Hepatocyte (in vitro differentiated cells): ENCODE results near the gene AK5.

Source experiments
- EZH2 ChIP-seq: fragments of 200-600 bp; sonication (generic); IDR thresholded peaks from 2 replicates; pipeline ENCODE4 v1.6.1; 2016; ENCODE audit warnings: antibody characterized with exemption, mild to moderate bottlenecking, borderline replicate concordance
- TF ChIP-seq, protein P1 (sequence below): fragments of 200-600 bp; sonication (generic); IDR thresholded peaks from 2 replicates; pipeline ENCODE4 v1.5.1; 2016; ENCODE audit warnings: antibody characterized with exemption, mild to moderate bottlenecking; ENCODE audit not compliant: poor library complexity

- TF ChIP-seq, protein P1, sequence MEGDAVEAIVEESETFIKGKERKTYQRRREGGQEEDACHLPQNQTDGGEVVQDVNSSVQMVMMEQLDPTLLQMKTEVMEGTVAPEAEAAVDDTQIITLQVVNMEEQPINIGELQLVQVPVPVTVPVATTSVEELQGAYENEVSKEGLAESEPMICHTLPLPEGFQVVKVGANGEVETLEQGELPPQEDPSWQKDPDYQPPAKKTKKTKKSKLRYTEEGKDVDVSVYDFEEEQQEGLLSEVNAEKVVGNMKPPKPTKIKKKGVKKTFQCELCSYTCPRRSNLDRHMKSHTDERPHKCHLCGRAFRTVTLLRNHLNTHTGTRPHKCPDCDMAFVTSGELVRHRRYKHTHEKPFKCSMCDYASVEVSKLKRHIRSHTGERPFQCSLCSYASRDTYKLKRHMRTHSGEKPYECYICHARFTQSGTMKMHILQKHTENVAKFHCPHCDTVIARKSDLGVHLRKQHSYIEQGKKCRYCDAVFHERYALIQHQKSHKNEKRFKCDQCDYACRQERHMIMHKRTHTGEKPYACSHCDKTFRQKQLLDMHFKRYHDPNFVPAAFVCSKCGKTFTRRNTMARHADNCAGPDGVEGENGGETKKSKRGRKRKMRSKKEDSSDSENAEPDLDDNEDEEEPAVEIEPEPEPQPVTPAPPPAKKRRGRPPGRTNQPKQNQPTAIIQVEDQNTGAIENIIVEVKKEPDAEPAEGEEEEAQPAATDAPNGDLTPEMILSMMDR: no peak
- no peak for TF ChIP-seq EZH2
These were observed 89.6 kb downstream of the AK5 start for GRCh38 chr1:77371396-77371795.
